PFSK-1 (cell line): ENCODE measurements around the gene RETSAT.

ENCODE experiments used
- FOXP2 ChIP-seq: optimal IDR thresholded peaks from 2 replicates; pipeline ENCODE3; 2011; ENCODE audit warnings: borderline replicate concordance, control low read depth, inconsistent platforms; ENCODE audit not compliant: insufficient read depth; ENCODE audit errors: extremely low read length, extremely low read depth
- POLR2AphosphoS5 ChIP-seq: IDR thresholded peaks from 2 replicates; pipeline ENCODE4 v1.6.1; 2012; ENCODE audit warnings: low read depth, mild to moderate bottlenecking, control low read depth, low read length, moderate library complexity
- SIN3A ChIP-seq: IDR thresholded peaks from 2 replicates; pipeline ENCODE4 v1.6.1; 2012; ENCODE audit warnings: mild to moderate bottlenecking, low read length, moderate library complexity, borderline replicate concordance; ENCODE audit not compliant: insufficient read depth
- TAF1 ChIP-seq: IDR thresholded peaks from 2 replicates; pipeline ENCODE4 v1.6.1; 2012; ENCODE audit warnings: low read length, control low read depth, borderline replicate concordance; ENCODE audit not compliant: insufficient read depth
- TF ChIP-seq, protein P1 (sequence below), 2 experiments: IDR thresholded peaks; 2 replicates each; pipeline versions ENCODE4 v1.6.1 to v1.8.0; 2011 to 2012; ENCODE audit warnings: low read depth in 2 of 2, low read length in 2 of 2, control low read depth in 1 of 2, inconsistent platforms in 1 of 2, mild to moderate bottlenecking in 1 of 2, moderate library complexity in 1 of 2; ENCODE audit not compliant: insufficient read depth in 1 of 2

Gene RETSAT

DNA sequence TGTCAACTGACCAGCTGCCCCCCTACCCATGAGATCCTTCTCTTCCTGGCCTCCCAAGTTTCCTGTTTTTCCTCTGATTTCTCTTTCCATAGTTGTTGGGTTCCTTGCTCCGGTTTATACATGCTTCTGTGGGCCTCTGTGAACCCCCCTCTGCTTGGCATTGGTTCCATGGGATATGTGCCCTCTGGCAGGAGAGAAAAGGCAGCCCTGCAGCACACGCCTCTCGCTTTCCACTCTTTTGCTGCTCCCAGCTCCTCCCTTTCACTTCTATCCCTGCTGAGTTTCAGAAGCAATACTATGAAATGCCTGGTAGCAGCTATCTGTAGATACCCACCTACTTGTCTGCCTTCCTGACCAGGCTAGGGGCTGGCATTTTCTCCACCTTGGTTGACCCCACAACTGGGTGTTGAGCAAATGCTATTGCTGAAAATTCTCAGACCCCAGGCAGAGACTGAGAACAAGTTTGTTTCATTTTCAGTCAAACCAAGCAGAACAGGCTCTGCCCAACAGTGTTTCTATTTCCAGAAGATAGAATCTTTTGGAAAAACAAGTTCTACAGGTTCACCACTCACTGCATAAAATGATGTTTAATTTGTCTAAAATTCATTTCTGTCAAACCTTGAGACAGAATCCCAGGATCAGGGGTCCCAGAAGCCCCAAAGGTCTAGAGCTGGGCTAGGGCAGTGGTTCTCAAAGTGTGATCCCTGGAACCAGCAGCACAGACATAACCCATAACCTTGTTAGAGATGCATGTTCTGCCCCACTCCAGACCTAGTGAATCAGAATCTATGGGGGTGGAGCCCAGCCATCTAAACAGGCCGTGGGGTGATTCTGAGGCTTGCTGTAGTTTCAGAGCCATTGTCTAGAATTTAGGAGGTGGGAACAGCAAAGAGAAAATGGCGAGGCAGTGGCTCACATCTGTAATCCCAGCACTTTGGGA lies 42.5 kb upstream of the RETSAT start:
- no peak for TF ChIP-seq TAF1
- TF ChIP-seq FOXP2, result no peak
- TF ChIP-seq, protein P1, sequence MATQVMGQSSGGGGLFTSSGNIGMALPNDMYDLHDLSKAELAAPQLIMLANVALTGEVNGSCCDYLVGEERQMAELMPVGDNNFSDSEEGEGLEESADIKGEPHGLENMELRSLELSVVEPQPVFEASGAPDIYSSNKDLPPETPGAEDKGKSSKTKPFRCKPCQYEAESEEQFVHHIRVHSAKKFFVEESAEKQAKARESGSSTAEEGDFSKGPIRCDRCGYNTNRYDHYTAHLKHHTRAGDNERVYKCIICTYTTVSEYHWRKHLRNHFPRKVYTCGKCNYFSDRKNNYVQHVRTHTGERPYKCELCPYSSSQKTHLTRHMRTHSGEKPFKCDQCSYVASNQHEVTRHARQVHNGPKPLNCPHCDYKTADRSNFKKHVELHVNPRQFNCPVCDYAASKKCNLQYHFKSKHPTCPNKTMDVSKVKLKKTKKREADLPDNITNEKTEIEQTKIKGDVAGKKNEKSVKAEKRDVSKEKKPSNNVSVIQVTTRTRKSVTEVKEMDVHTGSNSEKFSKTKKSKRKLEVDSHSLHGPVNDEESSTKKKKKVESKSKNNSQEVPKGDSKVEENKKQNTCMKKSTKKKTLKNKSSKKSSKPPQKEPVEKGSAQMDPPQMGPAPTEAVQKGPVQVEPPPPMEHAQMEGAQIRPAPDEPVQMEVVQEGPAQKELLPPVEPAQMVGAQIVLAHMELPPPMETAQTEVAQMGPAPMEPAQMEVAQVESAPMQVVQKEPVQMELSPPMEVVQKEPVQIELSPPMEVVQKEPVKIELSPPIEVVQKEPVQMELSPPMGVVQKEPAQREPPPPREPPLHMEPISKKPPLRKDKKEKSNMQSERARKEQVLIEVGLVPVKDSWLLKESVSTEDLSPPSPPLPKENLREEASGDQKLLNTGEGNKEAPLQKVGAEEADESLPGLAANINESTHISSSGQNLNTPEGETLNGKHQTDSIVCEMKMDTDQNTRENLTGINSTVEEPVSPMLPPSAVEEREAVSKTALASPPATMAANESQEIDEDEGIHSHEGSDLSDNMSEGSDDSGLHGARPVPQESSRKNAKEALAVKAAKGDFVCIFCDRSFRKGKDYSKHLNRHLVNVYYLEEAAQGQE (IDR thresholded peaks at IDR 0.05; ENCODE audit: insufficient read depth in 1 of 2, low read depth in 2 of 2, low read length in 2 of 2), result no peak
- no peak for TF ChIP-seq POLR2AphosphoS5
- TF ChIP-seq SIN3A, result no peak

DNA sequence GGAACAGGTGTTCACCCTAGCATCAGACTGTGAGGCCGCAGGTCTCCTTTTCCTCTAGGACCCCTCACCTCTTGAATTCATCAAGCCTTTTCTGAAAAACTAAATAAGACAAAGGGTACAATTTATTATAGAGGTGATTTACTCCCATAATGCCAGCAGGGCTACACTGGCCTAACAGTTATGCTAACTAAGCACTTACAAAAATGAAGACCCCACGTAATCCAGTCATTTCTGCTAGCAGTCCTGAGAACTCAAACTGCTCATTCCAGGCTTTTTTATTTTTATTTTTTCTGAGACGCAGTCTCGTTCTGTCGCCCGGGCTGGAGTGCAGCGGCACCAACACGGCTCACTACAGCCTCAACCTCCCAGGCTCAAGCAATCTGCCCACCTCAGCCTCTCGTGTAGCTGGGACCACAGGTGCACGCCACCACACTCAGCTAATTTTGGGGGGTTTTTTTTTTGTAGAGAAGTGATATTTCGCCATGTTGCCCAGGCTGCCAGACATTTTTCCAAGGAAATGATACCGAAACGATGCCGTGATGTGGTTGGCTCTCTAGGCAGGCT lies 41.7 kb upstream of the RETSAT start:
- TF ChIP-seq SIN3A, result no peak
- TF ChIP-seq, protein P1 (IDR thresholded peaks at IDR 0.05; ENCODE audit: insufficient read depth in 1 of 2, low read depth in 2 of 2, low read length in 2 of 2), result no peak
- no peak for TF ChIP-seq FOXP2
- no peak for TF ChIP-seq POLR2AphosphoS5
- no peak for TF ChIP-seq TAF1

DNA sequence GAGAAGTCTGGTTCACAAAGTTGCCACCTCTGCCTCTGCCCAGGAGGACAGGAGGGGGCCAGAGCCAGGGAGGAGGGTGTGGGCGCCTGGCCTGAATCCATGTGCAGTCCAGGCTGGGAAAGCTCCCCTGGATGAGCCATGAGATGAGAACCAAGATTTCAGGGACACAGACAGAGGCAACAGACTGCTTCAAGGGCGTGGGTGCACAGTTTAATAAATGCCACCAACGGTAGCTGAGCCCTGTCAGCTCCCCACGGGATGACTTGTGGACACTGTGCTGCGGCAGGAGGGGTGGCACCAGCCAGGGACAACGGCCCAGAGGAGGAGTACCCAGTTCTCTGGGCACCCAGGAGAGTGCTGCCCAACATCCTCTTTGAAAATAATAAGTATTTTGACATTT lies 40.6 kb upstream of the RETSAT start:
- TF ChIP-seq POLR2AphosphoS5, result no peak
- TF ChIP-seq SIN3A, result no peak
- no peak for TF ChIP-seq TAF1
- TF ChIP-seq, protein P1 (IDR thresholded peaks at IDR 0.05; ENCODE audit: insufficient read depth in 1 of 2, low read depth in 2 of 2, low read length in 2 of 2), result no peak
- TF ChIP-seq FOXP2, result no peak

DNA sequence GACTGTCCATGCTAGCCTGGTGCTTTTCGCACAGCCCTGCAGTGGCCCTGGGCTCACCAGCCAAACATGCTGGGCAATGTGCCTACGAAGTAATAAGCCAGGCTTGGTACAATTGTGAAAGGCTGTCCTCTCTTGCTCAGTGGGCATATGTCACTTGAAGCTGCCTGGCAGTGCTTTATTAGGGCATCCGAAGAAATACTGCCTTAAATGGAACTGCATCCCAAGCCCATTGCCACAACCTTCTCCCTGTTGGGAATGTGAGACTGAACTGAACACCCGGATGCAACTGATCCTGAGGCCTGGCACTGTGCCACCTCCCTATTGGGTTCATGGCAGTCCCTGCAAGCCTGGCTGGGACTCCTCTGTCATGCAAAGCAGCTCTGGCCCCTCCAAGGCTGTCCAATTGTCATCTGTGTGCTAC lies 39.9 kb upstream of the RETSAT start:
- TF ChIP-seq FOXP2 (no peak), POLR2AphosphoS5 (no peak), SIN3A (no peak), TAF1 (no peak)
- TF ChIP-seq, protein P1 (IDR thresholded peaks at IDR 0.05; ENCODE audit: insufficient read depth in 1 of 2, low read depth in 2 of 2, low read length in 2 of 2), result no peak
